NK-92 (cell line): ENCODE measurements around the gene LGALS9B.
"Not testable (repeated sequence)": the region's sequence is repeated elsewhere in the genome, so short reads cannot be mapped to it uniquely, and the experiment has no call there.

Experiments used
- DNase-seq: peaks from one replicate; lab custom pipeline; 2025; ENCODE audit not compliant: unreplicated experiment; lab: John Stamatoyannopoulos, UW

The LGALS9B gene

DNA sequence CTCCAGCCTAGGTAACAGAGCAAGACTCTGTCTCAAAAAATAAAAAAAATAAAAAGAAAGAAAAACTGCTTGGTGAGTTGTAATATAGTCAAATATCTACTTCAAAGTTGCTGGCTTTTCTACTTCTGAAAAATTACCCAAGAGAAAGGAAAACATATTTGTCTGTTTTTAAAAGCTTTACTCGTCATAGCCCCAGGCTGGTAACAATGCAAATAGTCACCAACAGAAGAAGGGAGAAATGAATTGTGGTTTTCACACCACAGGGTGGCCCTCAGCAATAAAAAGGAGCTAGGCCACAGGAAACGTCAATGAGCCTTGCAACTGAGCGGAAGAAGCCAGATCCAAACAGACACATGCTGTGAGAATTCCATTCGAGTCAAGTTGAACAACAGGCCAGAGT is 1.8 kb upstream of the LGALS9B start:
- not testable (repeated sequence) for DNase-seq

DNA sequence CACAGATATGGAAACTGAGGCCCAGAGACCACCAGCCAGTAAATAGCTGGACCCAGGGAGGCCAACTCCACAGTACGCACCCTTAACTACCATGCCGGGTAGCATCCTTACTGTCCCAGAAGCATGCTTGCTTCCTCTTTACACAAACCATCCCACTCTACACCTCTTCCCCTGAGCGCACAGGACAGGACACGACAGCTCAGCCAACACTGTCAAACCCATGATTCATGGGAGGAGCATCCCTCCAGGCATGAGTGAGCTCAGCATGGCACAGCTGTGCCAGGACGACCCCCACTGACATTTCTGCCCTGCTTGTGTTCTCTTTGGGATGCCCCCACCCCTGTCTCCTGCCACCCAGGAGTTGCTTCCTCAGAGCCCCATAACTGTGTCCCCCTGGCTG is 340 bp downstream of the LGALS9B start:
- DNase-seq: not testable (repeated sequence)

DNA sequence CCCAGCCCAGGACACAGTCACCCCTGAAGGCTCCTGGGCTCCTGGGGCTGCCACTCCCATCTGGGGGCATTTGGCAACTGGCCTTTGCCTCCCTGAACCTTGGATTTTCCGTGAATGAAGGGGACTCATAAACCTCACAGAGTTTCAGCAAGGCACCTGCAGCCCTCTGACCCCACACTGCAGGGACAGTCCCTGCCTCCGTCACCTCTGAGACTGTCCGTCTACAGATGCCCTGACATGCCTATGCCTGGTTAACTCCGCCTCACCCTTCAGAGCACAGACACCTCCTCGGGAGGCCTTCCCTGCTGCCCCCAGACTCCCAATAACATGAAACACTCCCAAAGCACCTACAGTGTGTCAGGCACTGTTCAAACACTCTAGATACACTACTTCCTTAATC is 786 bp downstream of the LGALS9B start:
- DNase-seq: not testable (repeated sequence)

DNA sequence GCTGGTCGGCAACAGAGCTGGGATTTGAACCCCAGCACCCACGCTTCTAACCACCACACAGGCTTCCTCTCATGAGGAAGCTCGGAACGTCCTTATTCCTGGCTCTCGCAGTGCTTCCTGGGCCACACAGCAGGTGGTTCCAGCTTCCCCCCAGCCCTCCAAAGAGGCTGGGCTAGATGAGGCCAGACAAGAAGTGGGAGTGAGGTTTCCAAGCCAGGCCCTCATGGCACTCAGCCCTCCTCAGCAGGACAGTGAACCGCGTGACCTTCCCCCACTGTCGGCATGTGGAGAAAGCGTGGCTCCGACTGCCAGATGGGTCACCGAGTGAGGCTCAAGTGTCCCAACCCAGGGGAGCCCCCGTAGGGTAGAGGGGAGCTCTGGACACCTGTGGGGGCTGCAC is 1.8 kb downstream of the LGALS9B start:
- DNase-seq: not testable (repeated sequence)

DNA sequence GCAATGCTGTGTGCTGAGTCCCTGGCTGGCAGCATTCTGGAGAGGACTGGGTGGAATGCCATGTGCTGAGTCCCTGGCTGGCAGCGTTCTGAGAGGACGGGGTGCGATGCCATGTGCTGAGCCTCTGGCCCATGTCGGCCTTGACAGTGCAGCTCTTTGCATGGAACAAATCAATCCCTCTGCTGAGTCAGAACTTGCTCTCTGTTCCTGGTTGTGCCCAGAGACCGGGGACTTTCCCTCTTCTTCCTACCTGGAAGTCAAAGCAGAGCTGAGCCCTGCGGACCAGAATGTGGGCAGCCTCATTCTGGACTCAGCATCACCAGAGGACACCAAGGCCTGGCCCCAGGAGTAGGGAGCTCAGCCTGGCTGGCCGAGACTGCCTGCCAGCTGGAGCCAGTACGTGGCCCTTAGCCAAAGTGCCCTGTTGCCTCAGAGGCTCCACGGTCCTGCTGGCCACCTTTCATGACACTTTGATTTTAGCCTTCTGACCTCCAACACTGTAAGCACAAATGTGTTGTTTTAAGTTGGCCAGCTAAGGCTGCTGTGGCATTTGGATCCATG is 2.4 kb downstream of the LGALS9B start:
- not testable (repeated sequence) for DNase-seq

DNA sequence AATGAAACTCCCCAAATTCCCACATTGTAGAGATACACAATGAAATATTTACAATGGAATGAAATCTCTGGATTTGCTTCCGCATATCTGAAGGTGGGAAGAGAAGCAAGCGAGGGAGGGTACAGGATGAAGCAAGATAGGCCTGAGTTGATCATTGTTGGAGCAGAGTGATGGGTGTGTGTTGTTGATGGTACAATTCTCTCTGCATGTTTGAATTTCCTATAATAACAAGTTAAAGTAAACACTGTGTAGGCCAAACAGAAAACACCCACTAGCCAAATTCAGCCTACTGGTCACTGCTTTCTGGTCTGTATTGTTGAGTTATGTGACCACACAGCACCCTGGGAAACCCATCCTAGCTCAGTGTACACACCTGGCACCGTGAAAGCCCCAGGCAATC is 5.2 kb downstream of the LGALS9B start:
- not testable (repeated sequence) for DNase-seq

DNA sequence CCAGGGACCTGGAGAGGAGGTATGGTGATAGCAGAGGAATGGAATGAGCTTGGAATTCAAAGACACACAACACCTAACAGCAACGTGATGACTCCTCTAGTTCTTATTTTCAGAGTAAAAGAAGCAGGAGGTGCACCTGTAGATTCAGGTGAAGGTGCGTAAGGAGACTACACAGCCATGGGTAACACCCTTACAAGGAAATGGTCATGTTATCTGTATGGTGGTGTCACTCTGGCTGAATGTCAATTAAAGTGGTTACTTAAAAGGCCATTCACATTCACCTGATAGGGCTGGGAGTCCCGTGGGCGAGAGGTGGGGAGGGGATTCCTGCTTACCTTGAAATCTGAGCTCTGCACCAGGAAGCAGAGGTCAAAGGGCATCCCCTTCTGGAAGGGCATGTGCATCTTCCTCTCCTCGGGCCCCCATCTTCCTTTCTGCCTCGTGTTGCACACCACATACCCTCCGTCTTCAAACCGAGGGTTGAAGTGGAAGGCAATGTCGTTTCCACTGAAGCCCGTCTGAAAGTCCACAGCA is 9.4 kb downstream of the LGALS9B start:
- DNase-seq: not testable (repeated sequence)

DNA sequence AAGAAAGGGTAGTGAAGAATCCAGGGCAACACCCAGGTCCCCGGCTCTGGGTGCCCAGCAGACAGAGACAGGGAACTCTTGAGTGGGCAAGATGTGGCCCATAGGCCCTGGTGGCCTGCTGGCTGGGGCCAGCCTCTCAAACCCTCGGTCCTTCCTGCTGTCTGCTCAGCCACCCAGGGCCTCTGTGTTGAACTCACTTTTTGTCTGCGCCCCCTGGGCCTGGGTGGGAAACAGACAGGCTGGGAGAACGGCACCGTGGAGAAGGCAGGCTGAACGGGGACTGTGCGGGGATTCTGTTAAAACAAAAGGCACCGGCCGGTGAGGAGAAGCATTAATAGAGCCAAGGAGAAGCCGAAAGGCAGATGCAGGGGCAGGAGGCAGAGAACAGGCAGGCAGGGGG is 12.2 kb downstream of the LGALS9B start:
- not testable (repeated sequence) for DNase-seq

DNA sequence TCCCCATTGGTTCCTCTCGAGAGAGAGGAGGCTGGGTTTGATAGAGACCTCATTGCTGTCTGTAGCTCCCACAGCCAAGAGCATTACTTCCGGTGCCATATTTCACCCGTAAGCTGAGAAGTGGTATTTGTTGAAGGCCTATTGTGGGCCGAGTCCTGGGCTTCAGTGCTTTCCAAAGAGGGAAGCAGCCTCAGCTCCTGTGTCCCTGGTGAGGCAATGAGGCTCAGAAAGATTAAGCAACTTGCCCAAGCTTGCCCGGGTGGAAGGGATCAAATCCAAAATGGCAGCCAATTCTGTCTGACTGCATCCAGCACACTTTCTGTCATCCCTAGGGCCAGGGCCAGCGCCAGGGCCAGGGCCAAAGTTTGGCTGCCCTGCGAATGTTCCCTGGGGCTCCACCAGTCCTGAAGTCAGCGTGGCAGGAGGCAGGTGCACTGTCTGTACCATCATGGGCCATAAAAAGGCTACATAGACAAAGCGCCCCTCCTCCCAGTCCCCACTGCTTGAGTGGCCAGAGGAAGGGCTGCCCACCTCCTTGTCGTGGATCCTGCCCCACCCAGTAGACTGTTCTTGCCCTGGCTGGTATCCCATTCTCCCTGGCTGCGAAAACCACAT is 13.4 kb downstream of the LGALS9B start:
- DNase-seq: not testable (repeated sequence)

DNA sequence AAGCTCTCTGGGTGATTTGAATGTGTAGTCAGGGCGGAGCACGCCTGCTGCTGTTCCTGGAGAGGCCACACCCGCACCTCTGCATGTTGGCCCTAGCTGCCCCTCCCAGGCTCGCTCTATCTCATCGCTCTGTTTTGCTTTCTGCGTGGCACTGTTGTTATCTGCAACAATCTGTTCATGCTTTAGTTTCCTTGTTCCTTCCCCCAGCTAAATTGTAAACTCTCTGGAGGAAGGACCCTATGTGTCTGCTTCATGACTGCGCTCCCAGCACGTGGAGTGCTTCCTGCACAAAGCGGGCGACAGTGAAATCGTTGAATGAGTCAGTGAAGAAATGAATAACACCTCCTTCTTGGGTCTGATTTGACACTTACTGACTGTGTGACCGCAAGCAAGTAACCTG is 16.5 kb downstream of the LGALS9B start:
- not testable (repeated sequence) for DNase-seq

DNA sequence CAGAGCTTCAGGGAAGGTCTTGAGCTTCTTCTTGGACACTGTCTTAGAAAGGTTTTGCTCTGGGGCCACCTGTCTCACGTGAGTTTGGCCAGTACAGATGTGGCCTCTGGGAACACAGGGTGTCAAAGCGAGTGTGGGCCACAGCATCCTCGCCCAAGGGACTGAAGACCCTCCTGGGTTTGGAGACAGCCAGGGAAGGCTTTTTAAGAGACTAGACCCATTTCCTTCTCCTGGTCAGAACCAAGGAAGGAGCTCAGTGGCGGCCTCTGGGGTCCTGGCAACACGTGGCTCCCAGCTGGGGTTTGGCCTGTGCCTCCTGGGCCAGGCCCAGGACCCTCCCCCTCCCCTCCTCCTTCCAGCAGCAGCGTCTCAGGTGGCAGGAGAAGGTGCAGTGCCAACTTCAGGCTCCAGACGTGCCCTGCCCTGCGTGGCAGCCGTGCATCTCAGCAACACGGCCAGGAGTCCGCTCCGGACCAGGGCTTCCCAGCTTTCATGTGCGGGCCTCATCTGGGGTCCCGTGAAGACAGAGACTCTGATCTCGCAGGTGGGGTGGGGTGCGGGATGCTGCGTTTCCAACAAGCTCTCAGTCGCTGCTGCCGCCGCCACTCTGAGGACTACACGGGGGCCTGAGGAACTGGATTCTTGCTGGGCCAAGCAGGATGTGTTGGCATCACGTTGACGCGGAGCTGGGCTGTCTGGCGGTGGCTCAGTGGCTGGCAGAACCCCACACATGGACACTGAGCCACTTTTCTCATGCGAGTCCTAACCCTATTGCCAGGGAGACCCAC is 19.6 kb downstream of the LGALS9B start:
- not testable (repeated sequence) for DNase-seq

DNA sequence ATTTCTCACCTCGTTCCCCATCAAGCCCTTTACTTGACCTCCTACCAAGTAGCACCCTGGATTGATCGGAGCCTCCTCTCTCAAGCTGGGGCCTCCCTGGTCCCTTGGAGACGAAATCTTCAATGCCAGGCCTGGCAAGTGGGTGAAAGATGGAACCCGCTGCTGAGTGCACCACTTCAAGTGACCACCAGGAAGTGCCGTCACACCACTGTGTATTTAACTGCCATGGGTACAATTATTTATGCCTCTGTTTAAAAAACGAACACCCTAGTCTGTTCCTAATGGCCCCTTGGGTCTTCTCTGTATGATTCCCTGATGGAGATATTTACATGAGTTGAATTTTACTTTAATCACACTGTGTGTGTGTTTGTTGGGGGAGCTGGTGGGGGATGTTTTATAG is 20.4 kb downstream of the LGALS9B start:
- not testable (repeated sequence) for DNase-seq

DNA sequence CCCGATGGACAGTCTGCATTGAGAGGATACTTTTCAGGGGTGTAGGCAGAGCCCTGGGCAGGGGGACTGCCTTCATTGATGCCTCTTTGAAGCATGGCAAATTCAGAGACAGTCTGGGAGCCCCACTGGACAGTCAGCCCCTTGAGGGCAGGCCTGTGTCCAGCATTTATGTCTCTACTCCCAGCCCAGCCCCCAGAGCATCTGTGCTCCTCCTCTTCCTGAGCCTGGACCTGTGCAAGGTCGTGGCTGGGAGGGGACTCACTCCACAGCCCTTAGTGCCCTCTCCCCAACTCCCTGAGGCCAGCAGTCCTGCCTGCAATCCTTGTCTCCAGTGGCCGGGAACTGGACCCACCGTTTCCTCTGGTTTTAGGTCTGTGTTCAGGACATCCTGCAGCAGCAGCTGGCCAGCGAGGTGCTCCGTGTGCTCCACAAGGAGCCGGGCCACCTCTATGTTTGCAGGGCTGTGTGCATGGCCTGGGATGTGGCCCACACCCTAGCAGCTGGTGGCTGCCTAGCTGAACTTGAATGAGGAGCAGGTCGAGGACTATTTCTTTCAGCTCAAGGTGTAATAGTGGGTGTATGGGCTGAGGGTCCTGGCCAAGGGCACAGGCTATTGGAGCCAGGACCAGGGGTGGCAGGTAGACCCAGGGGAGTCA is 22.6 kb downstream of the LGALS9B start:
- DNase-seq: not testable (repeated sequence)

DNA sequence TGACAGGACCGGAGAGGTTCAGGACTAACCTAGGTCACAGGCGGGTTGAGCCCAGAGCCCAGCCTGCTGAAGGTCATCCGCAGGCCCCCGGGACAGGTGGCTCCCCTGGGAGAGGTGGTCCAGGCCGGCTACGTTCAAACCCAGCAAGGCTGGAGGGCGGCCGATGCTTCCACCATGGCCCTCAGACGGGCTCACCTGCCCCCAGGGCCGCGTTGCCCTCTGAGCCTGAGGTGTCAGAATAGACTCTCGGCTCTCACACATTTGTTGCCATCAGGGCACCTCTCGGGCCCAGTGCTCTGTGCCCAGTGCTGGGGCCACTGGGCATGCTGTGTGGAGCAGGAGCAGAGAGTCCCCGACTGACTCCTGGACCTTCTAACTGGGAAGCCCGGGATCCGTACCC is 23.2 kb downstream of the LGALS9B start:
- DNase-seq: not testable (repeated sequence)

DNA sequence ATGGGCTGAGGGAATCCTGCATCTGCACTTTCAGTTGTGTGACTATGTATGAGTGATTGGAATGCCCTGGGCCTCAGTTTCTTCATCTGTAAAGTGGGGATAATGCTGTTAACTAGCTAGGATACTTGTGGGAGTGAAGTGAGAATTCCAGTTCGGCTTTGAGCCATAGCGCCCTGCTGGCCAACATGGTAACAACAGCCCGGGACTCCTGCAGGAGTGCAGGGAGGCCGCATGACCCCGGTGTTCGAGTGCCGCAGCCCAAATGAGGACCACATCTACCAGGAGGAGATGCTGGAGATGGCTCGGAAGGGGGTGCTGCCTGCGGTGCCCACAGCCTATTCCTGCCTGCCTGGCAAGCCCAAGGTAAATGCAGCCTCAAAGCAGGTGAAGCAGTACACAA is 23.7 kb downstream of the LGALS9B start:
- DNase-seq: not testable (repeated sequence)

DNA sequence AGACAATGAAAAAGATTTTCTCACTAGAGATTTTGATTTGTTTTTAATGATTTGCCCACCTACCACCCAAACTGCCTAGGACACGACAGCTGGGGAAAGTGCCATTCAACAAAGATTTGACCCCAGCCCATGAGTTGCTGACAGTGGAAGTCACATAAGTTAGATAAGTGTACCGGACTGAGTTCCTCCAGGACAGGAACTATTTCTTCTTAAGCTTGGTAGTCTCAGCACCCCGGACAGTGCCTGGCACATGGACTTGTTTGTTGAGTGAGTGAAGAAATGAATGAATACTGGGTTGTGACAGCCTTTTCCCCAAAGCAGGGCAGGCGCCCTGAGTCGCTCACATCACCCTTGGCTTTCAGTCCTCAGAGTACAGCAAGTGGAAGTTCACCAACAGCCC is 26.7 kb downstream of the LGALS9B start:
- DNase-seq: not testable (repeated sequence)

DNA sequence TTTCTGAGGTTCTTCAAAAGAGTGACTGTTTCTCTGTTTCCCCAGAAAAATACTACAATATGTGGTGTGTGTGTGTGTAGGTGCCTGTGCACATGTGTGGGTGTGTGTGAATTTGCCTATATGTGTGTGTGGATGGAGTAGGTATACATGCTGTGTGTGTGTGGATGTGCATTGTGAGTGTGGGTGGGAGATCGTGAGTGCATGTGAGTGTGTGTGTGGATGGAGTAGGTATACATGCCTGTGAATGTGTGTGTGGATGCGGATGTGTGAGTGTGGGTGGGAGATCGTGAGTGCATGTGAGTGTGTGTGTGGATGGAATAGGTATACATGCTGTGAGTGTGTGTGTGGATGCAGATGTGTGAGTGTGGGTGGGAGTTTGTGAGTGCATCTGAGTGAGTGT is 32.2 kb downstream of the LGALS9B start:
- DNase-seq: not testable (repeated sequence)

DNA sequence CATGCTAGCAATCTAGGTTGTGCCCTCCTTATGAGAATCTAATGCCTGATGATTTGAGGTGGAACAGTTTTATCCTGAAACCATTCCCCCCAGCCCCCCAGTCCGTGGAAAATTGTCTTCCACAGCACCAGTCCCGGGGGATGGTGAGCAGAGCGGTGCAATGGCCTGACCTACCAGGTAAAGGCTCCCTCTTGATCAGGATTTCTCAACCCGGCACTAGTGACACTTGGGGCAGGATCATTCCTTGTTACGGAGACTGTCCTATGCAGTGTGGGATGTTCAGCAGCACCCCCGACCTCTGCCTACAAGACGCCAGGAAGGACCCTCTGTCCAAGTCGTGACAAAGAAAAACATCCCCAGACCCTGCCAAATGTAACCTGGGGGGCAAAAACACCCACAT is 34.0 kb downstream of the LGALS9B start:
- not testable (repeated sequence) for DNase-seq

DNA sequence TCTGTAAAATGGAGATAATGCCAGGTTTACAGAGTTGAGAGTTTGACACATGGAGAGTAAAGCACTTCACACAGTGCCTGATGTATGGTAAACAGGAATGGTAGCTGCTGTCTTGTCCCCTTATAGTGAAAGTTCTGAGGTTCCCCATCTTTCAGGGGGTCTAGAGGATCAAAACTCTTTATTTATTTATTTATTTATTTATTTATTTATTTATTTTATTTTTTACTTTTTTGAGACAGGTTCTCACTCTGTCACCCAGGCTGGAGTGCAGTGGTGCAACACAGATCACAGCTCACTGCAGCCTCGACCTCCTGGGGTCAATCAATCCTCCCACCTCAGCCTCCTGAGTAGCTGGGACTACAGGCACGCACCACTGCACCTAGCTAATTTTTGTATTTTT is 40.1 kb downstream of the LGALS9B start:
- not testable (repeated sequence) for DNase-seq

DNA sequence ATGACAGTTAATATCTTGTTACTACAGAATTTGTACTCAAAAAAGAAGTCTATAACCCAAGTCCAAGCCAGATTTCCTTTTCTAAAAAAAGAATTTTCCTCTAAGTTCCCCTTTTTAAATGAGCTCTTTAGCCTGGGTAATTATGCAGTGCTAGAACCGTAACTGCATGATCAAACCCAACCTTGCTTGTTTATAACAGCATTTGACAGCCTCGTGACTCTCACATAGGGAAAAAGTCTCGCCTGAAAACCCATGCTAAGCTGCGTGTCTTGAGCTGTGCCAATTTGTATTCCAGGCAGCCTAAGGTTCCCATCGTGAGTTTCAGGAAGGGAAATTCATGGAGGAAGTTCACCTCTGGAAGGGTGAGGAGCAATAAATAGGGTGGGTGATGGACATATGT is 44.5 kb downstream of the LGALS9B start:
- DNase-seq: not testable (repeated sequence)

DNA sequence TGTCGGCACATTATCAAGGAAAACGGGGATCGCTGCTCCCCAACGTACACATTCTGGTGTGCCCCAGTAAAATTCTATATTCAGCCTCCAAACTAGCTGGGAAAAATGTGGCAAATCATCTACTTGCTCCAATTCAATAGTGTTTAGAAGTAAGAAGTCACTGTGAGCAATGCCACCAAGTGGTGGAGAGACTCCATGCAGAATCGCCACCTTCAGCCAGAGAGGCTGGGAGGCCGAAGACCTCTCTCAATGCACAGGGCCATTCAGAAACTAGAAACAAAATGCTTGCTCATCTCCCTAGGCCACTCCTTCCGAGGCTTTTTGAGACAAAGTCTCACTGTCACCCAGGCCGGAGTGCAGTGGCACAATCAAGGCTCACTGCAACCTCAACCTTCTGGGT is 48.5 kb downstream of the LGALS9B start:
- not testable (repeated sequence) for DNase-seq
